Activated effector memory CD4-positive, alpha-beta T cell treated with anti-CD3 and anti-CD28 coated beads, Interleukin-2, amount 50 U/mL, for 16 hours (primary cell): ENCODE data around the gene MIDN.
"Not testable (repeated sequence)": the region's sequence is repeated elsewhere in the genome, so short reads cannot be mapped to it uniquely, and the experiment has no call there.

Experiments used
- DNase-seq: peaks from one replicate; pipeline ENCODE4 v3.0.0-alpha.2; 2020

The MIDN gene

GRCh38 chr19:1296078-1296477 lies 47.7 kb downstream of the MIDN start:
- DNase-seq: no peak

GRCh38 chr19:1296575-1297271 lies 48.3 kb downstream of the MIDN start:
- DNase-seq: no peak

- DNase-seq: no peak
Measured at GRCh38 chr19:1298235-1298634, 49.9 kb downstream of the MIDN start.

GRCh38 chr19:1299801-1300200 lies 51.4 kb downstream of the MIDN start:
- DNase-seq: no peak

GRCh38 chr19:1300744-1301490 lies 52.5 kb downstream of the MIDN start:
- DNase-seq: no peak

- no peak for DNase-seq
Measured at GRCh38 chr19:1302533-1303239, 54.3 kb downstream of the MIDN start.

- DNase-seq: no peak
Measured at GRCh38 chr19:1304197-1304924, 56.0 kb downstream of the MIDN start.

- DNase-seq: not testable (repeated sequence)
Measured at GRCh38 chr19:1305354-1305753, 57.0 kb downstream of the MIDN start.

GRCh38 chr19:1307320-1307719 lies 58.9 kb downstream of the MIDN start:
- DNase-seq: no peak

- DNase-seq: no peak
Measured at GRCh38 chr19:1307755-1308303, 59.4 kb downstream of the MIDN start.

- DNase-seq: no peak
Measured at GRCh38 chr19:1308718-1309117, 60.3 kb downstream of the MIDN start.
